GM18907 (cell line): ENCODE data around the gene HOXB6.

Source experiments
- ATAC-seq: cut with Tn5 transposase; IDR thresholded peaks from one replicate; pipeline ENCODE4 v1.9.1; 2021; ENCODE audit warnings: mild to moderate bottlenecking, moderate library complexity; ENCODE audit not compliant: unreplicated experiment

The HOXB6 gene

GRCh38 chr17:48556229-48556575 is 48.6 kb downstream of the HOXB6 start:
- no peak for ATAC-seq

GRCh38 chr17:48555258-48556228 is 49.2 kb downstream of the HOXB6 start:
- no peak for ATAC-seq

GRCh38 chr17:48554412-48555257 is 50.2 kb downstream of the HOXB6 start:
- ATAC-seq = no peak

GRCh38 chr17:48553826-48554225 is 51.0 kb downstream of the HOXB6 start:
- no peak for ATAC-seq

- no peak for ATAC-seq
Observed at GRCh38 chr17:48553190-48553547, 51.6 kb downstream of the HOXB6 start.

- no peak for ATAC-seq
Observed at GRCh38 chr17:48552466-48553189, 52.2 kb downstream of the HOXB6 start.

GRCh38 chr17:48551596-48552465 is 53.0 kb downstream of the HOXB6 start:
- no peak for ATAC-seq

GRCh38 chr17:48551214-48551555 is 53.6 kb downstream of the HOXB6 start:
- ATAC-seq = no peak

GRCh38 chr17:48550502-48551213 is 54.1 kb downstream of the HOXB6 start:
- no peak for ATAC-seq

GRCh38 chr17:48549914-48550501 is 54.8 kb downstream of the HOXB6 start:
- no peak for ATAC-seq

GRCh38 chr17:48549281-48549630 is 55.5 kb downstream of the HOXB6 start:
- no peak for ATAC-seq

GRCh38 chr17:48548523-48549280 is 56.1 kb downstream of the HOXB6 start:
- ATAC-seq = no peak

GRCh38 chr17:48547808-48548522 is 56.8 kb downstream of the HOXB6 start:
- no peak for ATAC-seq

GRCh38 chr17:48546924-48547807 is 57.6 kb downstream of the HOXB6 start:
- ATAC-seq = no peak

- ATAC-seq = no peak
Observed at GRCh38 chr17:48546137-48546923, 58.5 kb downstream of the HOXB6 start.
